HepG2 (cell line): Measurements from ENCODE around the gene HIVEP2.

Experiments used
- ATF3 ChIP-seq: sonication (generic); formaldehyde crosslinking; IDR thresholded peaks from 2 replicates; pipeline ENCODE4 v1.4.0; 2020; ENCODE audit warnings: missing genetic modification reagents
- CTCF ChIP-seq: sonication (generic); formaldehyde crosslinking; IDR thresholded peaks from 2 replicates; pipeline ENCODE4 v1.5.0; 2020; ENCODE audit warnings: mild to moderate bottlenecking, missing genetic modification reagents, moderate library complexity
- E2F5 ChIP-seq: sonication (generic); formaldehyde crosslinking; conservative IDR thresholded peaks from 2 replicates; pipeline ENCODE4 v1.4.0; 2020; ENCODE audit warnings: missing genetic modification reagents
- EZH2 ChIP-seq: conservative IDR thresholded peaks from 2 replicates; pipeline ENCODE4 v1.6.1; 2012; ENCODE audit warnings: mild to moderate bottlenecking, low read depth, low read length, moderate library complexity
- MLX ChIP-seq: IDR thresholded peaks from 2 replicates; pipeline ENCODE4 v1.6.1; 2016
- MYNN ChIP-seq: sonication (generic); formaldehyde crosslinking; IDR thresholded peaks from 2 replicates; pipeline ENCODE4 v1.4.0; 2020; ENCODE audit warnings: mild to moderate bottlenecking, low read depth, missing genetic modification reagents
- NR2F2 ChIP-seq: IDR thresholded peaks from 2 replicates; pipeline ENCODE4 v1.6.1; 2012; ENCODE audit warnings: low read depth, inconsistent platforms, borderline replicate concordance
- POLR2A ChIP-seq, 2 experiments: IDR thresholded peaks; 2 replicates each; pipeline ENCODE4 v1.6.1; 2011; ENCODE audit warnings: low read depth in 2 of 2, low read length in 2 of 2, mild to moderate bottlenecking in 1 of 2, moderate library complexity in 1 of 2; ENCODE audit not compliant: insufficient read depth in 1 of 2
- REST ChIP-seq, 2 experiments: IDR thresholded peaks; 2 replicates each; pipeline ENCODE4 v1.6.1; 2011 to 2012; ENCODE audit warnings: low read length in 2 of 2, borderline replicate concordance in 1 of 2, low read depth in 1 of 2, mild to moderate bottlenecking in 1 of 2, moderate library complexity in 1 of 2
- TCF12 ChIP-seq, 2 experiments: fragments of 450-650 bp in 1 of 2; sonication (generic) in 1 of 2; formaldehyde crosslinking in 1 of 2; IDR thresholded peaks; 2 replicates each; pipeline versions ENCODE4 v1.6.1 to v1.8.0; 2017 to 2022; ENCODE audit warnings: antibody characterized with exemption in 1 of 2, mild to moderate bottlenecking in 1 of 2, missing genetic modification reagents in 1 of 2, moderate library complexity in 1 of 2
- ZNF124 ChIP-seq: sonication (generic); formaldehyde crosslinking; IDR thresholded peaks from 2 replicates; pipeline ENCODE4 v1.4.0; 2020; ENCODE audit warnings: missing genetic modification reagents
- ZNF251 ChIP-seq: sonication (generic); formaldehyde crosslinking; IDR thresholded peaks from 2 replicates; pipeline ENCODE4 v1.9.0; 2021; ENCODE audit warnings: mild to moderate bottlenecking, missing genetic modification reagents
- ZNF549 ChIP-seq: sonication (generic); formaldehyde crosslinking; IDR thresholded peaks from 2 replicates; pipeline ENCODE4 v1.5.0; 2020; ENCODE audit warnings: missing genetic modification reagents

GRCh38 chr6:142707255-142707654 is 237.7 kb downstream of the HIVEP2 start:
- TF ChIP-seq TCF12 (IDR thresholded peaks at IDR 0.05), result no peak
- no peak for TF ChIP-seq TCF12 (CRISPR knock-in tag; IDR thresholded peaks at IDR 0.05)
- TF ChIP-seq E2F5 (CRISPR knock-in tag), result no peak
- no peak for TF ChIP-seq MYNN
- TF ChIP-seq MLX, result no peak
- no peak for TF ChIP-seq ZNF549 (CRISPR knock-in tag)
- TF ChIP-seq POLR2A (IDR thresholded peaks at IDR 0.05; ENCODE audit: insufficient read depth in 1 of 2, low read depth in 2 of 2, low read length in 2 of 2), result no peak
- no peak for TF ChIP-seq CTCF (CRISPR knock-in tag)
- TF ChIP-seq ZNF251, result no peak
- no peak for TF ChIP-seq NR2F2
- TF ChIP-seq EZH2, result no peak
- TF ChIP-seq ATF3 (CRISPR knock-in tag), result no peak
- no peak for TF ChIP-seq ZNF124
- no peak for TF ChIP-seq REST (IDR thresholded peaks at IDR 0.05; ENCODE audit: borderline replicate concordance in 1 of 2, low read depth in 1 of 2, low read length in 2 of 2)
